H9 (cell line): Measurements from ENCODE around the gene FOXK1. TPM values are rescaled to one million over a fixed set of nuclear protein-coding genes. Genes with fewer than 3 reads are reported as not detected.
A peak's percentile ranks its signal among the peaks of the same experiment; 100 is the strongest.

Experiments
- DNase-seq: peaks from one replicate; pipeline ENCODE4 v3.0.0-alpha.2; 2017
- H2AFZ ChIP-seq: one replicate; pipeline ENCODE4 v1.6.1; 2013; ENCODE audit warnings: mild to moderate bottlenecking, low read length, control low read depth, moderate library complexity
- H2AK5ac ChIP-seq: 2 replicates; pipeline ENCODE4 v1.6.1; 2013; ENCODE audit warnings: low read length, control low read depth, mixed read lengths; ENCODE audit not compliant: insufficient read length
- H2BK120ac ChIP-seq: one replicate; pipeline ENCODE4 v1.6.1; 2013; ENCODE audit warnings: low read depth, mild to moderate bottlenecking, low read length, control low read depth, inconsistent platforms; ENCODE audit not compliant: poor library complexity, severe bottlenecking
- H2BK12ac ChIP-seq: 2 replicates; pipeline ENCODE4 v1.6.1; 2013; ENCODE audit warnings: low read length, control low read depth, mixed read lengths, low read depth; ENCODE audit not compliant: insufficient read length
- H2BK15ac ChIP-seq: 2 replicates; pipeline ENCODE4 v1.6.1; 2013; ENCODE audit warnings: low read depth, low read length, control low read depth
- H2BK20ac ChIP-seq: one replicate; pipeline ENCODE4 v1.6.1; 2013; ENCODE audit warnings: low read depth, mild to moderate bottlenecking, low read length, control low read depth, inconsistent platforms; ENCODE audit not compliant: poor library complexity, severe bottlenecking
- H2BK5ac ChIP-seq: 2 replicates; pipeline ENCODE4 v1.6.1; 2013; ENCODE audit warnings: low read length, control low read depth, mixed read lengths; ENCODE audit not compliant: insufficient read length
- H3K14ac ChIP-seq: 2 replicates; pipeline ENCODE4 v1.6.1; 2013; ENCODE audit warnings: low read length, control low read depth; ENCODE audit not compliant: insufficient read depth
- H3K18ac ChIP-seq: 2 replicates; pipeline ENCODE4 v1.6.1; 2013; ENCODE audit warnings: low read depth, mild to moderate bottlenecking, mixed read lengths, low read length, control low read depth; ENCODE audit not compliant: insufficient read length
- H3K23ac ChIP-seq: 2 replicates; pipeline ENCODE4 v1.6.1; 2013; ENCODE audit warnings: low read length, control low read depth, mixed read lengths, low read depth; ENCODE audit not compliant: insufficient read length
- H3K23me2 ChIP-seq: 2 replicates; pipeline ENCODE4 v1.6.1; 2013; ENCODE audit warnings: low read depth, mild to moderate bottlenecking, mixed read lengths, low read length, control low read depth; ENCODE audit not compliant: insufficient read length, poor library complexity, severe bottlenecking
- H3K27ac ChIP-seq: 2 replicates; pipeline ENCODE4 v1.5.1; 2013; ENCODE audit warnings: low read length, control low read depth, mixed read lengths, low read depth; ENCODE audit not compliant: insufficient read length
- H3K27me3 ChIP-seq: 2 replicates; pipeline ENCODE4 v1.6.1; 2013; ENCODE audit warnings: low read length, control low read depth, inconsistent platforms; ENCODE audit not compliant: insufficient read depth
- H3K4ac ChIP-seq: 2 replicates; pipeline ENCODE4 v1.6.1; 2013; ENCODE audit warnings: low read depth, mild to moderate bottlenecking, control low read depth, inconsistent platforms, low read length, moderate library complexity
- H3K4me1 ChIP-seq: 2 replicates; pipeline ENCODE4 v1.6.1; 2013; ENCODE audit warnings: low read length, control low read depth, inconsistent platforms; ENCODE audit not compliant: insufficient read depth
- H3K4me2 ChIP-seq: 2 replicates; pipeline ENCODE4 v1.6.1; 2013; ENCODE audit warnings: low read length, control low read depth, mixed read lengths; ENCODE audit not compliant: insufficient read length, insufficient read depth
- H3K56ac ChIP-seq: 2 replicates; pipeline ENCODE4 v1.6.1; 2013; ENCODE audit warnings: low read depth, mild to moderate bottlenecking, mixed read lengths, low read length, control low read depth; ENCODE audit not compliant: insufficient read length
- H3K79me1 ChIP-seq: 2 replicates; pipeline ENCODE4 v1.6.1; 2013; ENCODE audit warnings: low read depth, mild to moderate bottlenecking, moderate library complexity, low read length, control low read depth, inconsistent platforms; ENCODE audit not compliant: insufficient read depth, poor library complexity, severe bottlenecking
- H3K79me2 ChIP-seq: 2 replicates; pipeline ENCODE4 v1.6.1; 2013; ENCODE audit warnings: low read length, control low read depth, inconsistent platforms; ENCODE audit not compliant: insufficient read depth
- H3K9ac ChIP-seq: 2 replicates; pipeline ENCODE4 v1.6.1; 2013; ENCODE audit warnings: low read length, control low read depth, mixed read lengths; ENCODE audit not compliant: insufficient read length; ENCODE audit errors: extremely low read depth
- H3K9me3 ChIP-seq: one replicate; pipeline ENCODE4 v1.6.1; 2013; ENCODE audit warnings: low read depth, low read length, inconsistent platforms; ENCODE audit not compliant: control insufficient read depth
- H3T11ph ChIP-seq: one replicate; pipeline ENCODE4 v1.6.1; 2013; ENCODE audit warnings: mild to moderate bottlenecking, low read length, control low read depth, inconsistent platforms
- H4K20me1 ChIP-seq: one replicate; pipeline ENCODE4 v1.6.1; 2013; ENCODE audit not compliant: control insufficient read depth, insufficient read length, insufficient read depth
- H4K5ac ChIP-seq: 2 replicates; pipeline ENCODE4 v1.6.1; 2013; ENCODE audit warnings: low read depth, mild to moderate bottlenecking, mixed read lengths, low read length, control low read depth; ENCODE audit not compliant: insufficient read length
- H4K8ac ChIP-seq: replicated peaks from 2 replicates; pipeline ENCODE4 v1.6.1; 2013; ENCODE audit warnings: low read length, control low read depth, mixed read lengths, low read depth; ENCODE audit not compliant: insufficient read length
- H4K91ac ChIP-seq: 2 replicates; pipeline ENCODE4 v1.6.1; 2013; ENCODE audit warnings: low read depth, mild to moderate bottlenecking, moderate library complexity, mixed read lengths, low read length, control low read depth; ENCODE audit not compliant: insufficient read length
- H3K27ac Mint-ChIP-seq, 3 experiments: 2 replicates in 2 of 3; 3 replicates in 1 of 3; pipeline ENCODE4 v1.8.0; 2020 to 2021; ENCODE audit warnings: mixed read lengths in 3 of 3, mild to moderate bottlenecking in 1 of 3, moderate library complexity in 1 of 3
- H3K27me3 Mint-ChIP-seq: 2 replicates; pipeline ENCODE4 v1.8.0; 2021; ENCODE audit warnings: low read depth, mild to moderate bottlenecking, moderate library complexity, mixed read lengths
- H3K36me3 Mint-ChIP-seq, 3 experiments: 2 replicates in 2 of 3; 3 replicates in 1 of 3; pipeline ENCODE4 v1.8.0; 2020 to 2021; ENCODE audit warnings: low read depth in 3 of 3, mixed read lengths in 3 of 3; ENCODE audit not compliant: insufficient read depth in 1 of 3
- H3K4me1 Mint-ChIP-seq, 2 experiments: 2 replicates each; pipeline ENCODE4 v1.8.0; 2020; ENCODE audit warnings: mixed read lengths in 2 of 2
- H3K4me3 Mint-ChIP-seq, 2 experiments: 2 replicates in 1 of 2; 3 replicates in 1 of 2; pipeline ENCODE4 v1.8.0; 2020 to 2021; ENCODE audit warnings: mild to moderate bottlenecking in 2 of 2, mixed read lengths in 2 of 2, moderate library complexity in 1 of 2
- H3K9me3 Mint-ChIP-seq, 2 experiments: 2 replicates in 1 of 2; 3 replicates in 1 of 2; pipeline ENCODE4 v1.8.0; 2020; ENCODE audit warnings: mild to moderate bottlenecking in 2 of 2, mixed read lengths in 2 of 2, moderate library complexity in 1 of 2
- CTCF ChIP-seq: fragments of 200-600 bp; sonication (generic); conservative IDR thresholded peaks from 3 replicates; pipeline ENCODE4 v1.8.0; 2021; ENCODE audit warnings: antibody characterized with exemption, mild to moderate bottlenecking
- WGBS: extraction: QIAGEN DNeasy Blood & Tissue Kit; methylation state at CpG from one replicate; pipeline ENCODE4 v1.1.7; 2013; ENCODE audit warnings: missing lambda C conversion rate, low lambda C conversion rate, mixed read lengths; ENCODE audit not compliant: insufficient read length; ENCODE audit errors: extremely low coverage; 5-methylcytosine and 5-hydroxymethylcytosine counted together
- total RNA-seq: library from RNA; stranded (reverse); gene quantifications from 2 replicates; pipeline ENCODE4 v1.2.1, GENCODE V29; 2021

The FOXK1 gene
- total RNA-seq, 1 experiment from 2014 or later: 14.4 TPM

- H3K18ac ChIP-seq: peak overlapping the region; percentile 98
- peaks cover 0 to 6% (median 2%) of the 10 kb centered on the region in 3 experiments; a peak in 5 of 7 replicates for H3K36me3 Mint-ChIP-seq
- H3K27me3 ChIP-seq: peaks cover 49% of the 10 kb centered on the region
- no peaks in the 10 kb centered on the region for H3K9me3 ChIP-seq
- H3K27me3 Mint-ChIP-seq: peaks cover 97% of the 10 kb centered on the region
- peak overlapping the region; percentile 35 for H2BK5ac ChIP-seq
- peak overlapping the region; percentile 79; the same call in 1 of the 2 replicates for H3K4ac ChIP-seq
- H2AK5ac ChIP-seq: no peak overlapping the region
- peak; percentile 58 for DNase-seq
- no peaks in the 10 kb centered on the region for H4K20me1 ChIP-seq
- no peak overlapping the region for H2BK15ac ChIP-seq
- H3K4me2 ChIP-seq: peak overlapping the region; percentile 89
- H2BK20ac ChIP-seq: no peak overlapping the region
- H2AFZ ChIP-seq: no peak overlapping the region
- H3K4me3 Mint-ChIP-seq: peak overlapping the region; percentile 60 to 79
- no peaks in the 10 kb centered on the region; a peak in 1 of 5 replicates for H3K9me3 Mint-ChIP-seq
- H4K8ac ChIP-seq: no peak overlapping the region
- no peak for TF ChIP-seq CTCF
- peak overlapping the region; percentile 70 for H3K27ac ChIP-seq
- H3K14ac ChIP-seq: peak overlapping the region; percentile 94
- peaks cover 3% of the 10 kb centered on the region; the same call in 1 of the 2 replicates for H3K4me1 ChIP-seq
- H3K4me1 Mint-ChIP-seq: peaks cover 29 to 43% of the 10 kb centered on the region in 2 experiments
- peak overlapping the region; percentile 55 for H3T11ph ChIP-seq
- peak overlapping the region; percentile 30 to 97 (median 38); a peak in 5 of 7 replicates for H3K27ac Mint-ChIP-seq
- no peaks in the 10 kb centered on the region for H3K79me1 ChIP-seq
- H4K5ac ChIP-seq: peak overlapping the region; percentile 79
- H3K79me2 ChIP-seq: no peaks in the 10 kb centered on the region; the same call in 1 of the 2 replicates
- no peak overlapping the region for H3K23ac ChIP-seq
- H2BK12ac ChIP-seq: peak overlapping the region; percentile 94
- H2BK120ac ChIP-seq: peak overlapping the region; percentile 89
- H3K23me2 ChIP-seq: peaks cover 11% of the 10 kb centered on the region
- peak overlapping the region; percentile 65 for H4K91ac ChIP-seq
- no peak overlapping the region for H3K56ac ChIP-seq
- no CpG with 5 or more reads among the region's 21 CpGs for WGBS
- peak overlapping the region; percentile 72 for H3K9ac ChIP-seq
These were observed 24.5 kb downstream of the FOXK1 start for GRCh38 chr7:4706384-4707216.
